ENCODE data around the gene HAUS7. TPM values are rescaled to one million over a fixed set of nuclear protein-coding genes. Genes with fewer than 3 reads are reported as not detected.
A peak's percentile ranks its signal among the peaks of the same experiment; 100 is the strongest.

HAUS7 gene
- total and polyA plus RNA-seq, 12 donors = 12.7 to 45.3 (median 19.2) TPM

GRCh38 chrX:153434801-153435200 is 35.6 kb downstream of the HAUS7 start:
- H3K4me1 ChIP-seq = no peaks in the 10 kb centered on the region
- no peak for DNase-seq
- H3K9me3 ChIP-seq = peaks cover 0 to 15% (median 0%) of the 10 kb centered on the region in 11 donors
- ATAC-seq = no peak
- no peak overlapping the region for H3K27ac ChIP-seq
- TF ChIP-seq, protein P1, sequence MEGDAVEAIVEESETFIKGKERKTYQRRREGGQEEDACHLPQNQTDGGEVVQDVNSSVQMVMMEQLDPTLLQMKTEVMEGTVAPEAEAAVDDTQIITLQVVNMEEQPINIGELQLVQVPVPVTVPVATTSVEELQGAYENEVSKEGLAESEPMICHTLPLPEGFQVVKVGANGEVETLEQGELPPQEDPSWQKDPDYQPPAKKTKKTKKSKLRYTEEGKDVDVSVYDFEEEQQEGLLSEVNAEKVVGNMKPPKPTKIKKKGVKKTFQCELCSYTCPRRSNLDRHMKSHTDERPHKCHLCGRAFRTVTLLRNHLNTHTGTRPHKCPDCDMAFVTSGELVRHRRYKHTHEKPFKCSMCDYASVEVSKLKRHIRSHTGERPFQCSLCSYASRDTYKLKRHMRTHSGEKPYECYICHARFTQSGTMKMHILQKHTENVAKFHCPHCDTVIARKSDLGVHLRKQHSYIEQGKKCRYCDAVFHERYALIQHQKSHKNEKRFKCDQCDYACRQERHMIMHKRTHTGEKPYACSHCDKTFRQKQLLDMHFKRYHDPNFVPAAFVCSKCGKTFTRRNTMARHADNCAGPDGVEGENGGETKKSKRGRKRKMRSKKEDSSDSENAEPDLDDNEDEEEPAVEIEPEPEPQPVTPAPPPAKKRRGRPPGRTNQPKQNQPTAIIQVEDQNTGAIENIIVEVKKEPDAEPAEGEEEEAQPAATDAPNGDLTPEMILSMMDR (IDR thresholded peaks at IDR 0.05) = no peak
- H3K27me3 ChIP-seq = no peaks in the 10 kb centered on the region
- no peak overlapping the region for H3K4me3 ChIP-seq
- H3K36me3 ChIP-seq = no peaks in the 10 kb centered on the region
- intact Hi-C loops (cut with DNase I) = loop anchor here in 1 of 10 donors (10.0 kb wide), 2 partner anchors 400 to 470 kb away; no protein-coding TSS in a partner anchor
- 85 to 89% methylated on average over 8 of the region's 8 CpGs for WGBS, 2 donors

DNA sequence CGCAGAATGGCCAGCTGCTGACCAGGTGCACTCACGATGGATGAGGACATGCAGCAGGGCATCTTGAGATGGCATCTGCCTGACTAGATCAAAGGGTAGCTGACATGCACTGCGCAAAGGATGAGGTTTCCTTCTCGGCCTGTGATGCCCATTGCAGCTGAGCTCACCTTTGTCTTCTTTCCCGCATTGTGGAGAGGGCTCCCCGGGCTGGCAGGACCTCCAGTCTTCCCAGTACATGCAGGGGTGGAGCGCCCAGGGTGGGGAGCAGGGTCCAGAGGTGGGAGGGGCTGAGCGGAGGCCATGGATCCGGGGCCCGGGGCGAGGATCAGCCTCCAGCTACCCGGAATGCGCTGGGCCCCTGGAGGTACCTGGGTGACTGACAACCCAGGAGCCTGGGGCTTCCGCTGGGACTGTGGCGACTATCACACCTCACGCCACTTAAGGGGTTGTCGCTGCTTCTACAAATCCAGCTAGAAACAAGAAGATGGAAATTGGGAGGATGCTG is 36.5 kb downstream of the HAUS7 start:
- WGBS, 2 donors = 91 to 92% methylated on average over 12 to 17 of the region's 17 CpGs
- peaks cover 0 to 13% (median 0%) of the 10 kb centered on the region in 11 donors for H3K9me3 ChIP-seq
- no peaks in the 10 kb centered on the region for H3K4me1 ChIP-seq
- no peak overlapping the region for H3K27ac ChIP-seq
- intact Hi-C loops (cut with DNase I) = loop anchor here in 1 of 10 donors (10.0 kb wide), 2 partner anchors 399 to 469 kb away; no protein-coding TSS in a partner anchor
- H3K4me3 ChIP-seq = no peak overlapping the region
- H3K36me3 ChIP-seq = no peaks in the 10 kb centered on the region
- DNase-seq (no peak), ATAC-seq (peak in 1 of 8 donors; percentile 38)
- TF ChIP-seq, protein P1 (IDR thresholded peaks at IDR 0.05) = no peak
- H3K27me3 ChIP-seq = no peaks in the 10 kb centered on the region

- TF ChIP-seq, protein P1 (IDR thresholded peaks at IDR 0.05) = no peak
- H3K4me1 ChIP-seq = no peaks in the 10 kb centered on the region
- intact Hi-C loops (cut with DNase I) = loop anchor here in 1 of 10 donors (10.0 kb wide), 2 partner anchors 398 to 468 kb away; no protein-coding TSS in a partner anchor
- WGBS, 2 donors = 75 to 83% methylated on average over 12 of the region's 12 CpGs
- H3K4me3 ChIP-seq = no peak overlapping the region
- ATAC-seq = no peak
- no peaks in the 10 kb centered on the region for H3K36me3 ChIP-seq
- H3K9me3 ChIP-seq = peaks cover 0 to 13% (median 0%) of the 10 kb centered on the region in 11 donors
- no peak for DNase-seq
- no peaks in the 10 kb centered on the region for H3K27me3 ChIP-seq
- H3K27ac ChIP-seq = no peak overlapping the region
Observed at GRCh38 chrX:153433161-153433680, 37.2 kb downstream of the HAUS7 start.

DNA sequence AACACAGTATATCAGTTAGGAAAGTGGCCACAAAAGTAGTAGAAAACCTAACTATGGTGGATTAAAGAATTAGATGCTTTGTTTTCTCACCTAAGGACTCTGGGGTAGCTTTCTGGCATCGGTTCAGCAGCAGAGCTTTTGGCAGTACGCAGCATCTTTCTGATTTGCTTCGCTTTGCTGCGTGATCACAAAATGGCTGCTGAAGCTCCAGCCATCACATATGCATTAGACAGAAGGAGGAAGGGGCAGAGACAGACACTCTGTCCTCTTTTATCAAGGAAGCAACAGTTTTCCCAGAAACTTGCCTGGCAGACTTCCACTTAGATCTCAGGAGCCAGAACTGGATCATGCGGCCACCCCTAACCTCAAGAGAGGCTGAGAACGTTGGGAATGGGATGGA is 39.6 kb downstream of the HAUS7 start:
- ATAC-seq (no peak), DNase-seq (no peak)
- WGBS, 2 donors = 89 to 90% methylated on average over 6 of the region's 6 CpGs
- intact Hi-C loops (cut with DNase I) = loop anchor here in 1 of 10 donors (10.0 kb wide), 2 partner anchors 396 to 466 kb away; no protein-coding TSS in a partner anchor
- Histone ChIP-seq H3K4me3 (no peak overlapping the region), H3K9me3 (peaks cover 0 to 13% (median 0%) of the 10 kb centered on the region in 11 donors), H3K36me3 (no peaks in the 10 kb centered on the region), H3K27me3 (peaks cover 0 to 1% (median 0%) of the 10 kb centered on the region in 7 donors), H3K4me1 (no peaks in the 10 kb centered on the region), H3K27ac (no peak overlapping the region)
- TF ChIP-seq, protein P1 (IDR thresholded peaks at IDR 0.05) = no peak

Data from heart right ventricle (tissue), 16 donors.